Measurements from ENCODE around the gene FXYD2.

Gene FXYD2

GRCh38 chr11:117795638-117796455 is 28.7 kb downstream of the FXYD2 start:
- no peak for FAIRE-seq

DNA sequence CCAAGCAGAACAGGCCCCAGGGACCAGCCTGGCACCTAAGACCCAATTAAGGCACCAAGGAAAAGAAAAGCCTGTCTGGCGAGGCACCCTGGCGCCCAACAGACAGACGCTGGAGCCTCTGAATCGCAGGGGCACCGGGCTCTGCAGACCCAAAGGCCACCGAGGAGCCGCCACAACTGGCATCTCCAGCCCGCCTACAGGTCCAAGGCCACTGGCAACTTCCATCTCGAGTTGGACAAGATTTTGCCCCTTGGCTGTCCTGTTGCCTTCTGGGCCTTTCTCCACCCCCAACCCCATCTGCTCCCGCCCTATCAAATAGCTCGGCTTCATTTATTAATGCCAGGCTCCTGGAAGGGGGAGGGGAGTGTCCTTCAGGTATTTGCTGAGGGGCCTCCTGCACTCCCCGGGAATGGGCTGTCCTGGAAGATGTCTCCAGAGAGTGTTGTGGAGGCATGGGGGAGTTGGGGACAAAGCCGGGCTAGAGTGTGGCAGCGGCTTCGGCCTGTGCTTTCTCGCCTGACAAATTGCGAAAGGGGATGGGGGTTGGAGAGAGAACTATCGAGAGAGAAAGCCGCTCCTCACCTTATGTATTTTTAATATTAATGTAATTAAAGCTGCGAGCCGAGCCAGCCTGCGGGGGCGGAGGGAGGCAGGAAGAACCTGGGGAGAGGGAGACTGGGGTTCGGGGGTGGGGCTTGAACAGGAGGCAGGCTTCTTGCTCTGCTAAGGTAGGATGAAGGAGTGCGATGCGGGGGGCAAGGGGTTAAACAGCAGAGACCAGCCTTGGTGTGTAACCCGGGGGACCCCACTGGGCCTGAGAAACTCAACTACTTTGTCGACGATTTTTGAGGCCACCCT is 29.5 kb downstream of the FXYD2 start:
- FAIRE-seq, result no peak

DNA sequence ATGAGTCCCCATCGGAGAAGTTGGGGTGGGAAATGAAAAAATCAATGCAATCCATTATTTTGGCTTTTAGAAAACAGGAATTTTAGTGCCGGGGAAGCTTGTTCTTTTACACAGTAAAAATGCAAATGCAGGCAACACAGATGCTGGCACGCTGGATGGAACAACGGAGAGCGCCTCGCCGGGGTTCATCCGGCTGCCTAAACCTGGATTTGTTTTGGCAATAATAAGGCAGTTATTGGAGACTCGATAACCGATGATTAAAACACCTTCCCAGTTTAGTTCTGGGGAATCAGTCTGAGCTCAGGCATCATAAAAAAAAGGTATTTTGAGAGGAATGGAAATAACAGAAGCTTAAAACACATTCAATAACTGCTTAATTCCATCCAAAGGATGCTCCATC is 30.4 kb downstream of the FXYD2 start:
- no peak for FAIRE-seq

DNA sequence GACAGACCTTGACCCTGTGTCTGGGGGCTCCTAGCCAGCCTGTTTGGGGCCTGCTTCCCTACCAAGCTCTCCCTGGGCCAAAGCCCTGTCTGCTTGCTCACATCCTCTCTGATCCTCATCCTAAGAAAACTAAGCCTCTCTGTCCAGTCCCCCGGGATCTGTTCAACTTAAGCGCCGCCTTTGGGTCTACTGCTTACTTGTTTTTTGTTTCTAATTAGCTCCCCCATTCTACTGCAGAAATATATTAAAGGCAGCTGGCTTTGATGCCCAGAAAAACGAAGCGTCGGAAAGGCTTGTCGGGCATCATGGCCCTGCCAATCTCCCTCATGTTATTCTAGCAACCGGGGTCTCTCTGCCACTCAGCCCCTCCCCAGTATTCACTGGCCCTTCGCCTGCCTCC is 31.0 kb downstream of the FXYD2 start:
- no peak for FAIRE-seq

- no peak for FAIRE-seq
These were observed 31.6 kb downstream of the FXYD2 start for GRCh38 chr11:117792992-117793391.

- FAIRE-seq, result no peak
These were observed 32.3 kb downstream of the FXYD2 start for GRCh38 chr11:117792241-117792640.

GRCh38 chr11:117790279-117790678 is 34.3 kb downstream of the FXYD2 start:
- FAIRE-seq, result no peak

DNA sequence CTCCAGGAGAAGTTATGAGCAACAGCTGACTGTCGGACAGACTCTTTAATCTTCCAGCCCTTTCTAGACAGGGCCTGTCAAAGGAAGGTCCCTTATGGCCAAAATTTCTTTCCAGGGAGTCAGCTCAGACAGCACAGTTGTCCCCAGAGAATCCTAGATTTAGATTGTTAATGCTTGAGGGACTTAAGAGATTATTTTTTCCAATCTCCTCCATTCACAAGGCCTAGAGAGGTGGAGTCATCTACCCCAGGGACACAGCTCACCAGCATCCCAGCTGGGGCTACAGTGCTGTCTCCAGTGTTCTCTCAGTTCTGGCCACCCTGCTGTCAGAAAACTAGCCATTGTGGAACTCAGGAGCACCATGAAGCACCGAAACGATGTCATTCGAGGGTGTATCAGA is 35.3 kb downstream of the FXYD2 start:
- no peak for FAIRE-seq

DNA sequence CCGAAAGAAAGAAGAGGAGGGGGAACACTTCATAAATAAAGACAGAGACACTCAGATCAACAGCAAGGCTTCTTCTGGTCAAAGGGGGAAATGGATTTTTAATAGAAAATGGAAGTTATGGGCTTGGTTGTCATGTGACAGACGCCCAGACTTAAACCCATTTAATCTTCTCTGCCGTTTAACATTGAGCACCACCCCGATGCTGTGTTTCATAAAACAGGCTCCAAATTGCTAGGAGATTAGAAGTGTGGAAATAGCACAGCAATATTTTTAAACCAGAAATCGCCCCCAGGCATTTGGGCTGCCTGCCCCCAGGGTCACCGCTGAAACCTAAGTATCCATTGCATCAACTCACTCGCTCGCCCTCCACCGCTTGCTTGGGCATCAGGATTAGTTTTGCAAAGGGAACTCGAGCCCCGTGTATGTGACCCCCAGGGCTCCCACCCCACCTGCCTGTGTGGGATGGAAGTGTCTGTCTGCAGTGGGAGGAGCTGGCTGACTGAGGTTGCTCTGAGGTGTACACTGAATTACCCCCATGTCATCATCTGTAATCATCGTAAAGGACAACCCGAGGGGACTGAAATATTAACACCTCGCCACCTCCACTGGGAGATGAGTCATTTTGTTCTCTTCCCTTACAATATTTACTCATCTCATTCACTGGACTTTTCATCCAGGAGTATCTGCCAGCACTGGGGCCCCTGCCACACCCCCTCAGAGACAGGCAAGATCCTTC is 38.2 kb downstream of the FXYD2 start:
- no peak for FAIRE-seq

GRCh38 chr11:117782101-117782500 is 42.4 kb downstream of the FXYD2 start:
- no peak for FAIRE-seq

DNA sequence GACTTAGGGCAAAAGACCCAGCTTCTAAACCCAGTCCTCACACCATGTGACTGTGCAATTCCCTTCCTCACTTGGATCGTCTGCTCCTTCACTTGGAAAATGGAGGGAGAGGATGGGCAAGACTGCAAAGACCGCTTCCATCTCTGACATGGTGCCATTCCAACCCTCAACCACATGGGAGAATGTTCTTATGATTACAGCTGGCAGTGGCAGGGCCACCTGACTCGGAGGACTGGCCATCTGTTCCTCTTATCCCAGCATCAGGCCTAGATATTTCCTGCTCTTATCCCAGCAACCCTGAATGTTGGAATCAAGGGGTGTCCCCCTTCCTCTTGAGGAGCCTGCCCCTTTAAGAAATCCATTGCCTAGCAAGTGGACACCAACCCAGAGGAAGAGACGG is 42.9 kb downstream of the FXYD2 start:
- FAIRE-seq, result no peak

- no peak for FAIRE-seq
These were observed 44.1 kb downstream of the FXYD2 start for GRCh38 chr11:117780456-117780855.

- no peak for FAIRE-seq
These were observed 50.0 kb downstream of the FXYD2 start for GRCh38 chr11:117774553-117774952.

DNA sequence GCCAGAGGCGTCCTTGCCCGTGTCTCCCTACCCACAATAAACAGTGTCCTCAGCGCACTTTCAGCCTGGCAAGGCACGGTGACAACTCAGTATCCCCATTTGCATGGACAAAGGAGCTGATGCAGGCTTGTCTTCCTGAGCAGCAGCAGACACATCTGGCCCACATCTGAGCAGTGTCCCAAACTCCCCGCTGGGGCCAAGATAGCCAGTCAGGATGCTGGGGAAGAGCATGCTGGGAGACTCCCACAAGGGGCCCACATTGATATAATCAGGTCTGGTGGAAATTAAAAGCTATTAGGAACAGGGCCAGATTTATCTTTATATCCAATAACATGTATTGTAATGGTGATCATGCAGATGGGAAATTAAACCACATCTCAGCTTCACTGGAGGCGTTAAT is 52.2 kb downstream of the FXYD2 start:
- no peak for FAIRE-seq

DNA sequence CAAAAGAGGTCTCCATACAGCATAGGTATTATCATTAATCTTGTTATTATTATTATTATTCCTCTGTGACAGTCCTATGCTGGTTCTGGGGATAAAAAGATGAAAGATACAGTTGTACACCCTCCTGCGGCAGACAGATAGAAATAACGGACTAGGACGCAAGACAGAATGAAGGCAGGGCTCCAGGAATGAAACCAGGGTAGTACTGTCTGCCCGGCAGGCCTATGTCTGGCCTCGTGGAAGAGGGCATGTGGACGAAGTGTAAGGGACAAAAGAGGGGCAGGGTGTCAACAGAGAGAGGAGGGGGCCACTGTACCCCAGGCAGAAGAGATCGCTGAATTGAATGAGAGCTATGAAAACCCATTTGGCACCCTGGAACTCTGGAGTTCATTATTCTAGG is 52.7 kb downstream of the FXYD2 start:
- FAIRE-seq, result no peak

GRCh38 chr11:117771197-117771596 is 53.3 kb downstream of the FXYD2 start:
- FAIRE-seq, result no peak

- FAIRE-seq, result no peak
These were observed 54.5 kb downstream of the FXYD2 start for GRCh38 chr11:117770061-117770460.

All from colon (tissue), 2 donors.